ENCODE data around the gene IL5RA. TPM values are rescaled to one million over a fixed set of nuclear protein-coding genes. Genes with fewer than 3 reads are reported as not detected.

IL5RA gene
- total RNA-seq, 2 donors from 2014 or later = not detected

DNA sequence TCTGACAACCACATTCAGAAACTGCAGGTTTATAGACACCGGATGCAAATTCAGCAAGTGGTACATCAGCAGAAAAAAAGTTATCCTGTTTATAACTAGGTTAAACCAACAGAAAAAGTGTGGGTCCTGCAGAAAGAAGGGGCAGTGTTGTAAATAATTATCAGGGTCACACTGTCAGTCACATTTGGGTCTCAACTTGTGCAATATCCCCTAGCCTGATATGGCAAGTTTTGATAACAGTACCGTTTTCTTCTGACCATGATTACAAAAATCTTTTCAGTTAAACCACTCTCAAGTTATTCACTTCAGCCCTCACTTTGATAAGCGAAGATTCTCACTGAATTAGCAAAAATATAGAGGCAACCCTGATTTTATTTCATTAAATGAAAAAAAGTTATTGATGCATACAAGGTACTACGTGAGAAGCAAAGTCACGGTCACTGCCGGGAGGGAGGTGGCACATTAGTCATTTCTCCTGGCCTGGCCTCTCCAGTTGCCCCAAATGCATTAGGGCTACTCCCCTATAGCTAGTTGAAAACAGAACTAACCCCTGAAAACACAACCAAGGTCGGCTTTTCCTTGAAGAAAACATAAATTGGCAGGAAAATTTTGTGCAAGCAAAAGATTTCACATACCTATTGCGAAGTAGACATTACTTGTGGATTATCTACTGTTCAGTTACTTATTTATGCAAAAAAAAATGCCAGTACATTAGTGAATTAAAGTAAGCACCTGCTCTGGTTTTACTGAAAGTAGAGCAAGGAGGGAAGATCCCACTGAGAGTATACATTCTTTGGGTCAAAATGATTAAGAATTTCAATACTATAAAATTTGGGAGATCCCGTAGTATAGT lies 28.6 kb downstream of the IL5RA start:
- WGBS, 2 experiments (ENCODE audit: insufficient coverage in 1 of 2, insufficient read length in 1 of 2) = 89 to 95% methylated on average over 5 to 9 of the region's 9 CpGs
- Mint-ChIP-seq H3K4me1 (peaks cover 25% of the 10 kb centered on the region), H3K4me3 (no peak overlapping the region), H3K27me3 (ENCODE audit: insufficient read depth) (no peaks in the 10 kb centered on the region), H3K36me3 (ENCODE audit: low read depth) (no peaks in the 10 kb centered on the region), H3K9me3 (no peaks in the 10 kb centered on the region), H3K27ac (no peak overlapping the region)
- H3K36me3 ChIP-seq (ENCODE audit: control insufficient read depth, insufficient read depth, low read length) = no peaks in the 10 kb centered on the region
- no peak overlapping the region for H3K9ac ChIP-seq (ENCODE audit: extremely low read depth, low read length, poor library complexity, severe bottlenecking)
- TF ChIP-seq CTCF (conservative IDR thresholded peaks at IDR 0.05) = no peak
- no peak for DNase-seq
- H3K9me3 ChIP-seq (ENCODE audit: control insufficient read depth, low read length) = no peaks in the 10 kb centered on the region
- H3K4me1 ChIP-seq (ENCODE audit: control insufficient read depth, insufficient read depth, low read length) = peaks cover 2% of the 10 kb centered on the region
- no peak overlapping the region for H3K27ac ChIP-seq (ENCODE audit: low read depth, low read length)
- H3K4me3 ChIP-seq (ENCODE audit: low read length) = no peak overlapping the region
- H3K27me3 ChIP-seq (ENCODE audit: control insufficient read depth, insufficient read depth, low read length, poor library complexity, severe bottlenecking) = no peaks in the 10 kb centered on the region

- no peaks in the 10 kb centered on the region for H3K9me3 Mint-ChIP-seq
- peaks cover 17% of the 10 kb centered on the region for H3K4me1 Mint-ChIP-seq
- H3K27me3 Mint-ChIP-seq (ENCODE audit: insufficient read depth) = no peaks in the 10 kb centered on the region
- H3K27me3 ChIP-seq (ENCODE audit: control insufficient read depth, insufficient read depth, low read length, poor library complexity, severe bottlenecking) = no peaks in the 10 kb centered on the region
- H3K36me3 Mint-ChIP-seq (ENCODE audit: low read depth) = no peaks in the 10 kb centered on the region
- no peak overlapping the region for H3K27ac ChIP-seq (ENCODE audit: low read depth, low read length)
- H3K4me3 Mint-ChIP-seq = no peak overlapping the region
- DNase-seq = peak; percentile 56
- peaks cover 2% of the 10 kb centered on the region for H3K4me1 ChIP-seq (ENCODE audit: control insufficient read depth, insufficient read depth, low read length)
- no peak overlapping the region for H3K27ac Mint-ChIP-seq
- H3K9ac ChIP-seq (ENCODE audit: extremely low read depth, low read length, poor library complexity, severe bottlenecking) = no peak overlapping the region
- no peaks in the 10 kb centered on the region for H3K36me3 ChIP-seq (ENCODE audit: control insufficient read depth, insufficient read depth, low read length)
- no peaks in the 10 kb centered on the region for H3K9me3 ChIP-seq (ENCODE audit: control insufficient read depth, low read length)
- TF ChIP-seq CTCF (conservative IDR thresholded peaks at IDR 0.05) = no peak
- H3K4me3 ChIP-seq (ENCODE audit: low read length) = no peak overlapping the region
- WGBS, 2 experiments (ENCODE audit: insufficient coverage in 1 of 2, insufficient read length in 1 of 2) = 30 to 42% methylated on average over 2 to 5 of the region's 5 CpGs
These were observed 29.9 kb downstream of the IL5RA start for GRCh38 chr3:3080309-3080708.

GRCh38 chr3:3074551-3075257 lies 35.5 kb downstream of the IL5RA start:
- H3K27ac Mint-ChIP-seq = no peak overlapping the region
- H3K4me1 ChIP-seq (ENCODE audit: control insufficient read depth, insufficient read depth, low read length) = no peaks in the 10 kb centered on the region
- H3K27ac ChIP-seq (ENCODE audit: low read depth, low read length) = no peak overlapping the region
- H3K4me1 Mint-ChIP-seq = peaks cover 5% of the 10 kb centered on the region
- no peak overlapping the region for H3K4me3 Mint-ChIP-seq
- H3K27me3 ChIP-seq (ENCODE audit: control insufficient read depth, insufficient read depth, low read length, poor library complexity, severe bottlenecking) = no peaks in the 10 kb centered on the region
- no peaks in the 10 kb centered on the region for H3K9me3 Mint-ChIP-seq
- H3K4me3 ChIP-seq (ENCODE audit: low read length) = no peak overlapping the region
- H3K36me3 Mint-ChIP-seq (ENCODE audit: low read depth) = no peaks in the 10 kb centered on the region
- no peaks in the 10 kb centered on the region for H3K27me3 Mint-ChIP-seq (ENCODE audit: insufficient read depth)
- DNase-seq = no peak
- TF ChIP-seq CTCF (conservative IDR thresholded peaks at IDR 0.05) = no peak
- no peaks in the 10 kb centered on the region for H3K36me3 ChIP-seq (ENCODE audit: control insufficient read depth, insufficient read depth, low read length)
- H3K9me3 ChIP-seq (ENCODE audit: control insufficient read depth, low read length) = no peaks in the 10 kb centered on the region
- no peak overlapping the region for H3K9ac ChIP-seq (ENCODE audit: extremely low read depth, low read length, poor library complexity, severe bottlenecking)
- WGBS, 2 experiments (ENCODE audit: insufficient coverage in 1 of 2, insufficient read length in 1 of 2) = 87 to 100% methylated on average over 1 to 4 of the region's 5 CpGs

Data from endodermal cell (in vitro differentiated cells).